Activated T-cell treated with anti-CD3 and anti-CD28 coated beads, Interleukin-2, amount 50 U/mL, for 24 hours (primary cell): ENCODE measurements around the gene TPT1.
"Not testable (repeated sequence)": the region's sequence is repeated elsewhere in the genome, so short reads cannot be mapped to it uniquely, and the experiment has no call there.

Source experiments
- DNase-seq: peaks from one replicate; pipeline ENCODE4 v3.0.0-alpha.2; 2020
- H3K27ac Mint-ChIP-seq: 2 replicates; pipeline ENCODE4 v1.8.0; 2020; ENCODE audit warnings: mild to moderate bottlenecking, mixed read lengths
- H3K27me3 Mint-ChIP-seq: 2 replicates; pipeline ENCODE4 v1.8.0; 2020; ENCODE audit warnings: mixed read lengths
- H3K36me3 Mint-ChIP-seq: 2 replicates; pipeline ENCODE4 v1.8.0; 2020; ENCODE audit warnings: low read depth, mixed read lengths
- H3K4me1 Mint-ChIP-seq: 2 replicates; pipeline ENCODE4 v1.8.0; 2020; ENCODE audit warnings: low read depth, mixed read lengths
- H3K4me3 Mint-ChIP-seq: 2 replicates; pipeline ENCODE4 v1.8.0; 2020; ENCODE audit warnings: mild to moderate bottlenecking, moderate library complexity, mixed read lengths
- H3K9me3 Mint-ChIP-seq: 2 replicates; pipeline ENCODE4 v1.8.0; 2020; ENCODE audit warnings: mixed read lengths

Gene TPT1

DNA sequence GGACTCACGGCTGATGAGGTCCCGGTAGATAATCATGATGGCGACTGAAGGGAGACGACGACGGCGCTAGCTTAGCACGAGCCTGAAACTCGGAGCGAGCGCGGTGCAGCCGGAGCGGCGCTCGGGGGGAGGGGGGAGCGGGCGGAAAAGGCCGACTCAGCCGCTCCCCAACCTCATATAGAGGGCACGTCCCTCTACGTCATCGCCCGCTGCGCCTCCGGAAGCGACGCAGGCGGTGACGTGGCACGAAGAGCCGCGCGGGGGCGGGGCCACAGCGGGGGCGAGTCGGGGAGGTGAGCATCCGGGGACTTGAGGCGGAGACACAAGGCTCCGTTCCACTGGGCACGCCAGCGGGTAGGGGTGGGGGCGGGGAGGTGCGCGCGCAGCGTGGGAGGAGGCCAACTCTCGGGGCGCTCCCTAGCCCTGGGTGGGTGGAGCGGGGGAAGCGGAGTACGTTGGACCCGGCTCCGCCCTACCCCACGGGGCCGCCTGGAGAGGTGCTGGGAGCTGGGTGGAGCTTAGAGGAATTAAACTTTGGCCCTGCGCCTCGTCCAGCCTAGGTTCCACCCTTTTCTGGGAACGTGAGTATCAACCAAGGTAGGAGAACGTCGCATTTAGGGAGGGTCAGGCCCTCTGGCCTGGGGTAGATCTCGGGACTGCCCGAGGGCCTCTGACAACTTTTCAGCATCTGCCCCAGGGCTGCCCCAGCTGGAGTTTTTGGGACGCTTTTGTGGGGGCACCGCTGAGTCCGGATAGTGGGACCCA lies at the start of gene TPT1:
Gene TPT1 (minus strand): TSS at position 150 of the 765 bp plus-strand sequence. CDS start 114 bp downstream, at position 36.
- peak within 1 kb of the TSS; percentile 98 for H3K4me3 Mint-ChIP-seq
- DNase-seq = peak; percentile 99

DNA sequence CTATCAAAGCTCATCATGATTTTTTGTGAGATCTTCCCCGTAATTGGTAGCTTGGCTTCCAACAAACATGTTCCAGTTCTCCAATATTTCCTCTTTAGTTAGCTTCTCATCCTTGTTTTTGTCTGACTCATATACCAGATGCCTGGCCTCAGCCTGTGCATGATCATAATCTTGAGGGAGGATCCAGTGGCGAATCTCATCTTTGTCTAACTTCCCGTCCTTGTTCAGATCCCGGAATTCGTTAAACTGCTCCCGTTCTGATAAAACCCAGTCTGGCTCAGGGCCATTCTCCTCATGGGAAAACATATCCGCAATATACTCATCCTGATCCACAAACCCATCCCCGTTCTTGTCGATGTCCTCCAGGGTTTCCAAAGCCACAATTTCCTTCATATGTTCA lies 49.4 kb upstream of the TPT1 start:
- DNase-seq, H3K4me3 Mint-ChIP-seq, H3K27me3 Mint-ChIP-seq, H3K27ac Mint-ChIP-seq, H3K9me3 Mint-ChIP-seq: not testable (repeated sequence)
- H3K36me3 Mint-ChIP-seq = peaks cover 39% of the 10 kb centered on the region
- H3K4me1 Mint-ChIP-seq = peaks cover 21% of the 10 kb centered on the region

More for the DNA sequence above, at the start of gene TPT1:
- Mint-ChIP-seq H3K27ac (peak within 1 kb of the TSS; percentile 100), H3K27me3 (no peaks in the 10 kb centered on the region), H3K9me3 (no peaks in the 10 kb centered on the region), H3K36me3 (peaks cover 78% of the 10 kb centered on the region), H3K4me1 (peaks cover 50% of the 10 kb centered on the region)

DNA sequence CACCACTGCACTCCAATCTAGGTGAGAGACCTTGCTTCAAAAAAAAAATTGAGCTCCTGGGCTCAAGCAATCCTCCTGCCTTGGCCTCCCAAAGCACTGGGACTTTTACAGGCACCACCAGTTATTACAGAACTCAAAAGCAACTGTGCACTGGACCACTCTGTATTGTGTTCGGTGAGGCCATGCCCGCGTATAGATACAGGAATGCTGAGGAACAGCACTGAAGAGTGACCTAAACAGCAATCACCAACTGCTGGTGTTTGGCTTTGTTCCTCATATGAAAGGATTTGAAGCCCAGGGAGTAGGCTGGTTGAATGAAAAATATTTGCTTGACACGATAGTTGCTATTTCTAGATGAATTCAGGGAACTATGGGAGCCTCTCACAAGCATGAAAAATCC lies 47.7 kb upstream of the TPT1 start:
- Mint-ChIP-seq H3K27me3 (no peaks in the 10 kb centered on the region), H3K36me3 (peaks cover 40% of the 10 kb centered on the region), H3K4me1 (peaks cover 6% of the 10 kb centered on the region), H3K4me3 (no peak overlapping the region), H3K9me3 (no peaks in the 10 kb centered on the region), H3K27ac (no peak overlapping the region)
- DNase-seq = no peak

DNA sequence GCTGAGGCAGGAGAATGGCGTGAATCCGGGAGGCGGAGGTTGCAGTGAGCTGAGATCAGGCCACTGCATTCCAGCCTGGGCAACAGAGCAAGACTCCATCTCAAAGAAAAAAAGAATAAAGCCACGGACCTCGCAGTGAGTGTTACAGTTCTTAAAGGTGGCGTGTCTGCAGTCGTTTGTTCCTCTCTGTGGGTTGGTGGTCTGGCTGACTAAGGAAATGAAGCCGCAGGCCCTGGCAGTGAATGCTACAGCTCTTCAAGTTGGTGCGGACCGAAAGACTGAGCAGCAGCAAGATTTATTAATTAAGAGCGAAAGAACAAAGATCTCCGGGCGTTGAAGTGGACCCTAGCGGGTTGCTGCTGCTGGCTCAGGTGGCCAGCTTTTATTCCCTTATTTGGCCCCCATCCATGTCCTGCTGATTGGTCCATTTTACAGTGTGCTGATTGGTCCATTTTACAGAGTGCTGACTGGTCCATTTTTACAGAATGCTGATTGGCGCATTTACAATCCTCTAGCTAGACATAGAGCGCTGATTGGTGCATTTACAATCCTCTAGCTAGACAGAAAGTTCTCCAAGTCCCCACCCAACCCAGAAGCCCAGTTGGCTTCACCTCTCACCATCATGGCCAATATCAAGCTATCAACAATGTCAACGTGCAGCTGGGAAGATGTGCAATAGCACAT lies 46.1 kb upstream of the TPT1 start:
- peaks cover 36% of the 10 kb centered on the region for H3K36me3 Mint-ChIP-seq
- H3K27ac Mint-ChIP-seq, DNase-seq, H3K9me3 Mint-ChIP-seq, H3K4me3 Mint-ChIP-seq, H3K4me1 Mint-ChIP-seq, H3K27me3 Mint-ChIP-seq: not testable (repeated sequence)

DNA sequence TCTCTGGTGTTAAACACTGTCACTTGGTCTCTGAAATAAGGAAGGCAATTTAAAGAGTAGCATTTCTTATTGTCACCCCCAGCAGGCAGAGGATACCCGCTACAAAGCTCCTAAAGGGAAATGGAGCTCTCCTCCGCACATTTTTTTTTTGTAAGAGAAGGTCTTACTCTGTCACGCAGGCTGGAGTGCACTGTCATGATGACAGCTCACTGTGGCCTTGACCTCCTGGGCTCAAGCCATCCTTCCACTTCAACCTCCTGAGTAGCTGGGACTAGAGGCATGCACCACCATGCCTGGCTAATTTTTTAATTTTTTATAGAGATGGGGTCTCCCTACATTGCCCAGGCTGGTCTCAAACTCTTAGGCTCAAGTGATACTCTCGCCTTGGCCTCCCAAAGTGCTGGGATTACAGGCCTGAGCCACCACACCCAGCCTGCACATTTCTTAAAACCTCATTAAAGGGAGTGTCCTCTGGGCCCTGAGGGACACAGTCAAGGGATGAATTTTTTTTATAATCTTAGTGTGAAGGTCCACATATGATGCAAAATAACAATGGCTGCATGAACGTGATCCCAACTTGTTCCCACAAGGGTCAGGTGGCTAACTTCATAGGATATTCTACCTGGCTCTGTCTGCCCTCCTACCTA lies 45.0 kb upstream of the TPT1 start:
- no peak overlapping the region for H3K4me3 Mint-ChIP-seq
- H3K4me1 Mint-ChIP-seq = peaks cover 6% of the 10 kb centered on the region
- no peak for DNase-seq
- no peak overlapping the region for H3K27ac Mint-ChIP-seq
- no peaks in the 10 kb centered on the region for H3K27me3 Mint-ChIP-seq
- H3K36me3 Mint-ChIP-seq = peaks cover 31% of the 10 kb centered on the region
- no peaks in the 10 kb centered on the region for H3K9me3 Mint-ChIP-seq

DNA sequence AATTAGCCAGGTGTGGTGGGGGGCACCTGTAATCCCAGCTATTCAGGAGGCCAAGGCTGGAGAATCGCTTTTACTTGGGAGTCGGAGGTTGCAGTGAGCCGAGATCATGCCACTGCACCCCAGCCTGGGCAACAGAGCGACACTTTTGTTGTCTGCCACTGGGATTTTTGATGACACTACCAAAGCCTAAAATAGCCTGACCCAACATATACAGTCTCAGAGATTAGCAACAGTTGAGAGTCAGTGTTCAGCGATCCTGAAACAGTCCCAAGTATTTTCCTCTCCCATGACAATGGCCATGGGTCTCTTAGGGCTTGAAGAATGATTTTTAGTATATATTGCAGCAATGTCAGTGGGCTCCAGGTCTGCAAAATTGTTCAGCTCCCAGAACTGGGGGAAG lies 44.3 kb upstream of the TPT1 start:
- Mint-ChIP-seq H3K27ac (no peak overlapping the region), H3K27me3 (no peaks in the 10 kb centered on the region), H3K36me3 (peaks cover 24% of the 10 kb centered on the region), H3K9me3 (no peaks in the 10 kb centered on the region), H3K4me3 (no peak overlapping the region), H3K4me1 (peaks cover 6% of the 10 kb centered on the region)
- no peak for DNase-seq

DNA sequence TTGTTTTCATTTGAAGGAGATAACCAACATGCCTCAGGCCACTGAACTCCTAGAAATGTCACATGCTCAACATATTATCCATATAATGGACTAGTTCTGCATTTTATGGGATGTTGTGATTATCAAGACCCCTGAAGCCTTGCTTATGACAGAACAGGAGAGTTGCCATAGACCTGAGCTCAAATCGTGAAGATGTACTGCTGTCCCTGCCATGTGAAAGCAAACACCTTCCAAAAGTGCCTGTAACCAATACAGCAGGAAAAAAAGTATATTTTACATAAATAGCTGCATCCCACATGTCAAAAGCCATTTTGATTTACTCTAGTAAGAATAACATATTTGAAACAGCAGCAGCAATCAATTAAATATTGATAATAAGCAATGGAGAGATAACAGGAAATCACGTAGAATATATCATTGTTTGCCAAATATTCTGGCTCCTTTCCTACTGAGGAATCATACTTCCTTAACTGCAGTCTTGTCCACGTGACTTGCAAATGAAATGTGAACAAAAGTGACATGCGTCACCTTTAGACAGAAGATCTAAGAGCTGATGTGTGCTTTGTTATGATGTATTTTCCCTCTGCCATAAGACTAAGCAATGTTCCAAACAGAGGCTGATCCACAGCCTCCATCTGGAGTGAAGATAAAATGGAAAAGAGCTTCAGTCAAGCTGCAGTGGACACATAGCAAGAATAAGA lies 43.6 kb upstream of the TPT1 start:
- H3K9me3 Mint-ChIP-seq = no peaks in the 10 kb centered on the region
- DNase-seq = no peak
- H3K36me3 Mint-ChIP-seq = peaks cover 22% of the 10 kb centered on the region
- peaks cover 6% of the 10 kb centered on the region for H3K4me1 Mint-ChIP-seq
- H3K27me3 Mint-ChIP-seq = no peaks in the 10 kb centered on the region
- H3K4me3 Mint-ChIP-seq = no peak overlapping the region
- H3K27ac Mint-ChIP-seq = no peak overlapping the region

DNA sequence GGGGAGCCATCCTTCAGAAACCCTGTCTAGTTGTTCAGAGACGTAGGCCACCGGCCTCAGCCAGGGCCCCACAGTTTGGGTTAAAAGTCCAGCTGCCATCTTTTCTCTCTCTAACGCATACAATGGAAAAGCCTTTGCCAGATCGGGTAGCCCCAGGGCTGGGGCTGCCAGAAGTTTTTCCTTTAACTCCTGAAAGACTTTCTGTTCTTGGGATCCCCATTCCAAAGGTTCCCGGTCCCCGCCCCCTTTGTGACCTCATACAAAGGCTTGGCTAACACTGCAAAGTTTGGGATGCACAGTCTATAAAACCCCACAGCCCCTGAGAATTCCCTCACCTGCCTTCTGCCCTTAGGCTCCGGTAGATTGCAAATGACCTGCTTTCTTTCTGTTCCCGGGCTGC lies 41.8 kb upstream of the TPT1 start:
- DNase-seq, H3K27me3 Mint-ChIP-seq, H3K27ac Mint-ChIP-seq, H3K4me3 Mint-ChIP-seq, H3K4me1 Mint-ChIP-seq, H3K9me3 Mint-ChIP-seq: not testable (repeated sequence)
- H3K36me3 Mint-ChIP-seq = peaks cover 21% of the 10 kb centered on the region

DNA sequence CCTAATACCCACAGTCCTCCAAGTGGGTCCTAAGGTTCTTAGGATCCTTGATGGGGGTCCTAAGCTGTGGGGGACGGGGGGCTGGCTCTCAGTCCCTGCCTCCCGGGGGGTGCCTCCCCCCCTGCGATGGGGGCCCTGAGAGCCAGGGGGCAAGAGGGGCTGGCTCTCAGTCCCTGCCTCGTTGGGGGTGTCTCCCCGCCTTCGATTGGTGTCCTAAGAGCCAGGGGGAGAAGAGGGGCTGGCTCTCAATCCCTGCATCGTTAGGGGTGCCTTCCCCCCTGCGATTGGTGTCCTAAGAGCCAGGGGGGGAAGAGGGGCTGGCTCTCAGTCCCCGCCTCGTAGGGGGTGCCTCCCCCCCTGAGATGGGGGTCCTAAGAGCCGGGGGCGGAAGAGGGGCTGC lies 40.2 kb upstream of the TPT1 start:
- no peak overlapping the region for H3K4me3 Mint-ChIP-seq
- H3K27me3 Mint-ChIP-seq = no peaks in the 10 kb centered on the region
- H3K4me1 Mint-ChIP-seq = no peaks in the 10 kb centered on the region
- no peaks in the 10 kb centered on the region for H3K9me3 Mint-ChIP-seq
- no peak for DNase-seq
- peaks cover 16% of the 10 kb centered on the region for H3K36me3 Mint-ChIP-seq
- H3K27ac Mint-ChIP-seq = no peak overlapping the region

DNA sequence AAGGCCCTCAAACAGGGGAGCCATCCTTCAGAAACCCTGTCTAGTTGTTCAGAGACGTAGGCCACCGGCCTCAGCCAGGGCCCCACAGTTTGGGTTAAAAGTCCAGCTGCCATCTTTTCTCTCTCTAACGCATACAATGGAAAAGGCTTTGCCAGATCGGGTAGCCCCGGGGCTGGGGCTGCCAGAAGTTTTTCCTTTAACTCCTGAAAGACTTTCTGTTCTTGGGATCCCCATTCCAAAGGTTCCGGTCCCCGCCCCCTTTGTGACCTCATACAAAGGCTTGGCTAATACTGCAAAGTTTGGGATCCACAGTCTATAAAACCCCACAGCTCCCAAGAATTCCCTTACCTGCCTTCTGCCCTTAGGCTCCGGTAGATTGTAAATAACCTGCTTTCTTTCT lies 39.7 kb upstream of the TPT1 start:
- H3K9me3 Mint-ChIP-seq, H3K27ac Mint-ChIP-seq, H3K4me3 Mint-ChIP-seq, H3K4me1 Mint-ChIP-seq, H3K27me3 Mint-ChIP-seq, DNase-seq: not testable (repeated sequence)
- peaks cover 16% of the 10 kb centered on the region for H3K36me3 Mint-ChIP-seq

DNA sequence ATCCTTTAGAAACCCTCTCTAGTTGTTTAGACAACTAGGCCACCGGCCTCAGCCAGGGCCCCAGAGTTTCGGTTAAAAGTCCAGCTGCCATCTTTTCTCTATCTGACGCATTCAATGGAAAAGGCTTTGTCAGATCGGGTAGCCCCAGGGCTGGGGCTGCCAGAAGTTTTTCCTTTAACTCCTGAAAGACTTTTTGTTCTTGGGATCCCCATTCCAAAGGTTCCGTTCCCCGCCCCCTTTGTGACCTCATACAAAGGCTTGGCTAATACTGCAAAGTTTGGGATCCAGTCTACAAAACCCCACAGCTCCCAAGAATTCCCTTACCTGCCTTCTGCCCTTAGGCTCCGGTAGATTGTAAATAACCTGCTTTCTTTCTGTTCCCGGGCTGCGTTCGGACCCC lies 38.5 kb upstream of the TPT1 start:
- H3K4me1 Mint-ChIP-seq, H3K27ac Mint-ChIP-seq, H3K4me3 Mint-ChIP-seq, H3K9me3 Mint-ChIP-seq, DNase-seq, H3K27me3 Mint-ChIP-seq: not testable (repeated sequence)
- peaks cover 14% of the 10 kb centered on the region for H3K36me3 Mint-ChIP-seq

DNA sequence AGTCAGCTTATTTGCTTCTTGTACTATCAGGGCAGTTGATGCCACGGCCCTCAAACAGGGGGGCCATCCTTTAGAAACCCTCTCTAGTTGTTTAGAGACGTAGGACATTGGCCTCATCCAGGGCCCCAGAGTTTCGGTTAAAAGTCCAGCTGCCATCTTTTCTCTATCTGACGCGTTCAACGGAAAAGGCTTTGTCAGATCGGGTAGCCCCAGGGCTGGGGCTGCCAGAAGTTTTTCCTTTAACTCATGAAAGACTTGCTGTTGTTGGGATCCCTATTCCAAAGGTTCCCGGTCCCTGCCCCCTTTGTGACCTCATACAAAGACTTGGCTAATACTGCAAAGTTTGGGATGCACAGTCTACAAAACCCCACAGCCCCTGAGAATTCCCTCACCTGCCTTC lies 37.8 kb upstream of the TPT1 start:
- not testable (repeated sequence) for H3K27me3 Mint-ChIP-seq, H3K27ac Mint-ChIP-seq, H3K4me1 Mint-ChIP-seq, H3K9me3 Mint-ChIP-seq, H3K36me3 Mint-ChIP-seq, DNase-seq, H3K4me3 Mint-ChIP-seq

DNA sequence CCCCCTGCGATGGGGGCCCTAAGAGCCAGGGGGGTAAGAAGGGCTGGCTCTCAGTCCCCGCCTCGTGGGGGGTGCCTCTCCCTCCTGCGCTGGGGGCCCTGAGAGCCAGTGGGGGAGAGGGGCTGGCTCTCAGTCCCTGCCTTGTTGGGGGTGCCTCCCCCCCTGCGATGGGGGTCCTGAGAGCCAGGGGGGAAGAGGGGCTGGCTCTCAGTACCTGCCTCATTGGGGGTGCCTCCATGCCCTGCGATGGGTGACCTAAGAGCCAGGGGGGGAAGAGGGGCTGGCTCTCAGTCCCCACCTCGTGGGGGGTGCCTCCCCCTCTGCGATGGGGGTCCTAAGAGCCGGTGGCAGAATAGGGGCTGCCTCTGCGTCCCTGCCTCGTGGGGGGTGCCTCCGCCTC lies 36.3 kb upstream of the TPT1 start:
- H3K9me3 Mint-ChIP-seq, H3K4me3 Mint-ChIP-seq, H3K4me1 Mint-ChIP-seq, DNase-seq, H3K36me3 Mint-ChIP-seq, H3K27ac Mint-ChIP-seq, H3K27me3 Mint-ChIP-seq: not testable (repeated sequence)

DNA sequence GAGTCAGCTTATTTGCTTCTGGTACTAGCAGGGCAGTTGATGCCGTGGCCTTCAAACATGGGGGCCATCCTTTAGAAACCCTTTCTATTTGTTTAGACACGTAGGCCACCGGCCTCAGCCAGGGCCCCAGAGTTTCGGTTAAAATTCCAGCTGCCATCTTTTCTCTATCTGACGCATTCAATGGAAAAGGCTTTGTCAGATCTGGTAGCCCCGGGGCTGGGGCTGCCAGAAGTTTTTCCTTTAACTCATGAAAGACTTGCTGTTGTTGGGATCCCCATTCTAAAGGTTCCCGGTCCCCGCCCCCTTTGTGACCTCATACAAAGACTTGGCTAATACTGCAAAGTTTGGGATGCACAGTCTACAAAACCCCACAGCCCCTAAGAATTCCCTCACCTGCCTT lies 35.7 kb upstream of the TPT1 start:
- H3K36me3 Mint-ChIP-seq = not testable (repeated sequence)

DNA sequence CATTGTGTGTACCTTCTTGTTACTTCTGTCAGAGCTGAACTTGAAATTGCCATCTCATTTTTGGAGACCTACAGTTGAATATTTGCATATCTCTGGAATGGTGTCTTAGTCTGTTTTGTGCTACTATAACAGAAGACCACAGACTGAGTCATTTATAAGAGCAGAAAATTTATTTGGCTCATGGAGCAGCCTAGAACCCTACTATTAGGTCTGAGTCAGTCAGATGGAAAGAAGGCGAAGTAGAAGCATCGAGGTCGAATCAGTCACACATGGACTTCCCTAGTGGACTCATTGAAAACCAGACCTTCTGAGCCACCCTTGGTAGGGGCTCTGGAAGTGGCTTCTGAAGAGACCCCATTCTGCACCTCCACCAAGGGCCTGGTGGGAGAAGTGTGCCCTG lies 33.9 kb upstream of the TPT1 start:
- no peak overlapping the region for H3K27ac Mint-ChIP-seq
- H3K4me3 Mint-ChIP-seq = no peak overlapping the region
- peaks cover 18% of the 10 kb centered on the region for H3K4me1 Mint-ChIP-seq
- no peaks in the 10 kb centered on the region for H3K27me3 Mint-ChIP-seq
- H3K36me3 Mint-ChIP-seq = peaks cover 11% of the 10 kb centered on the region
- no peak for DNase-seq
- no peaks in the 10 kb centered on the region for H3K9me3 Mint-ChIP-seq

More for the DNA sequence above, 35.7 kb upstream of the TPT1 start:
- H3K27me3 Mint-ChIP-seq, H3K4me1 Mint-ChIP-seq, H3K27ac Mint-ChIP-seq, H3K4me3 Mint-ChIP-seq, H3K9me3 Mint-ChIP-seq, DNase-seq: not testable (repeated sequence)
